ENCODE measurements around the gene ANTKMT.
A peak's percentile ranks its signal among the peaks of the same experiment; 100 is the strongest.
"Not testable (repeated sequence)": the region's sequence is repeated elsewhere in the genome, so short reads cannot be mapped to it uniquely, and the experiment has no call there.

Gene ANTKMT

GRCh38 chr16:705431-706188 is 15.3 kb upstream of the ANTKMT start, which contains the start of gene FBXL16:
TSS of gene FBXL16 (minus strand) at chr16:705801. CDS start at chr16:697405, 8,396 bp downstream.
- TF ChIP-seq POLR2AphosphoS5 (IDR thresholded peaks at IDR 0.05; ENCODE audit: low read depth, low read length) (no peak), POLR2A (IDR thresholded peaks at IDR 0.05; ENCODE audit: low read depth, low read length) (no peak), TAF1 (IDR thresholded peaks at IDR 0.05; ENCODE audit: borderline replicate concordance, low read depth, low read length) (no peak)
- DNase-seq (ENCODE audit: insufficient read length) = no peak
- no peak for FAIRE-seq

- DNase-seq (ENCODE audit: insufficient read length) (no peak), FAIRE-seq (no peak)
- no peak for TF ChIP-seq TAF1 (IDR thresholded peaks at IDR 0.05; ENCODE audit: borderline replicate concordance, low read depth, low read length)
- TF ChIP-seq POLR2AphosphoS5 (IDR thresholded peaks at IDR 0.05; ENCODE audit: low read depth, low read length) = no peak
- no peak for TF ChIP-seq POLR2A (IDR thresholded peaks at IDR 0.05; ENCODE audit: low read depth, low read length)
These were observed 14.5 kb upstream of the ANTKMT start for GRCh38 chr16:706189-707061.

- DNase-seq (ENCODE audit: insufficient read length) (no peak), FAIRE-seq (no peak)
- TF ChIP-seq POLR2AphosphoS5 (IDR thresholded peaks at IDR 0.05; ENCODE audit: low read depth, low read length) (no peak), TAF1 (IDR thresholded peaks at IDR 0.05; ENCODE audit: borderline replicate concordance, low read depth, low read length) (no peak), POLR2A (IDR thresholded peaks at IDR 0.05; ENCODE audit: low read depth, low read length) (no peak)
These were observed 13.8 kb upstream of the ANTKMT start for GRCh38 chr16:707062-707538.

GRCh38 chr16:708019-708418 is 12.9 kb upstream of the ANTKMT start:
- no peak for FAIRE-seq
- no peak for DNase-seq (ENCODE audit: insufficient read length)
- no peak for TF ChIP-seq TAF1 (IDR thresholded peaks at IDR 0.05; ENCODE audit: borderline replicate concordance, low read depth, low read length)
- no peak for TF ChIP-seq POLR2A (IDR thresholded peaks at IDR 0.05; ENCODE audit: low read depth, low read length)
- no peak for TF ChIP-seq POLR2AphosphoS5 (IDR thresholded peaks at IDR 0.05; ENCODE audit: low read depth, low read length)

GRCh38 chr16:708959-709358 is 12.0 kb upstream of the ANTKMT start:
- DNase-seq (ENCODE audit: insufficient read length) = no peak
- TF ChIP-seq POLR2A (IDR thresholded peaks at IDR 0.05; ENCODE audit: low read depth, low read length) (no peak), TAF1 (IDR thresholded peaks at IDR 0.05; ENCODE audit: borderline replicate concordance, low read depth, low read length) (no peak), POLR2AphosphoS5 (IDR thresholded peaks at IDR 0.05; ENCODE audit: low read depth, low read length) (no peak)
- no peak for FAIRE-seq

GRCh38 chr16:709566-710499 is 11.1 kb upstream of the ANTKMT start:
- FAIRE-seq (no peak), DNase-seq (ENCODE audit: insufficient read length) (no peak)
- no peak for TF ChIP-seq TAF1 (IDR thresholded peaks at IDR 0.05; ENCODE audit: borderline replicate concordance, low read depth, low read length)
- no peak for TF ChIP-seq POLR2AphosphoS5 (IDR thresholded peaks at IDR 0.05; ENCODE audit: low read depth, low read length)

- DNase-seq (ENCODE audit: insufficient read length) (no peak), FAIRE-seq (no peak)
- no peak for TF ChIP-seq POLR2AphosphoS5 (IDR thresholded peaks at IDR 0.05; ENCODE audit: low read depth, low read length)
- no peak for TF ChIP-seq POLR2A (IDR thresholded peaks at IDR 0.05; ENCODE audit: low read depth, low read length)
- TF ChIP-seq TAF1 (IDR thresholded peaks at IDR 0.05; ENCODE audit: borderline replicate concordance, low read depth, low read length) = no peak
These were observed 10.4 kb upstream of the ANTKMT start for GRCh38 chr16:710500-711075.

GRCh38 chr16:711084-711483 is 9.9 kb upstream of the ANTKMT start:
- no peak for FAIRE-seq
- no peak for DNase-seq (ENCODE audit: insufficient read length)
- no peak for TF ChIP-seq TAF1 (IDR thresholded peaks at IDR 0.05; ENCODE audit: borderline replicate concordance, low read depth, low read length)
- TF ChIP-seq POLR2AphosphoS5 (IDR thresholded peaks at IDR 0.05; ENCODE audit: low read depth, low read length) = no peak
- TF ChIP-seq POLR2A (IDR thresholded peaks at IDR 0.05; ENCODE audit: low read depth, low read length) = no peak

- peak; percentile 98 for DNase-seq (ENCODE audit: insufficient read length)
- no peak for TF ChIP-seq POLR2A (IDR thresholded peaks at IDR 0.05; ENCODE audit: low read depth, low read length)
- TF ChIP-seq TAF1 (IDR thresholded peaks at IDR 0.05; ENCODE audit: borderline replicate concordance, low read depth, low read length) = no peak
- FAIRE-seq = peak; percentile 90
These were observed 9.2 kb upstream of the ANTKMT start for GRCh38 chr16:711548-712320.

GRCh38 chr16:712740-713250 is 8.2 kb upstream of the ANTKMT start:
- FAIRE-seq; DNase-seq (ENCODE audit: insufficient read length): not testable (repeated sequence)

Data from GM12892 (cell line).